LNCAP (cell line): ENCODE results near the gene DHCR7.

Source experiments
- CTCF ChIP-seq: fragments of 450-650 bp; IDR thresholded peaks from 2 replicates; pipeline ENCODE4 v1.5.1; 2017; ENCODE audit warnings: mild to moderate bottlenecking

DHCR7 gene

GRCh38 chr11:71483692-71484091, 35.5 kb upstream of the DHCR7 start:
- no peak for TF ChIP-seq CTCF

GRCh38 chr11:71482746-71483364, 34.7 kb upstream of the DHCR7 start:
- no peak for TF ChIP-seq CTCF

- no peak for TF ChIP-seq CTCF
These were observed 34.0 kb upstream of the DHCR7 start for GRCh38 chr11:71482216-71482615.

GRCh38 chr11:71481101-71481960, 33.1 kb upstream of the DHCR7 start:
- no peak for TF ChIP-seq CTCF

GRCh38 chr11:71478528-71478840, 30.3 kb upstream of the DHCR7 start:
- no peak for TF ChIP-seq CTCF

GRCh38 chr11:71477641-71478527, 29.7 kb upstream of the DHCR7 start:
- TF ChIP-seq CTCF: no peak

GRCh38 chr11:71476926-71477640, 28.9 kb upstream of the DHCR7 start:
- no peak for TF ChIP-seq CTCF
